ENCODE results near the gene LRIG1.

DNA sequence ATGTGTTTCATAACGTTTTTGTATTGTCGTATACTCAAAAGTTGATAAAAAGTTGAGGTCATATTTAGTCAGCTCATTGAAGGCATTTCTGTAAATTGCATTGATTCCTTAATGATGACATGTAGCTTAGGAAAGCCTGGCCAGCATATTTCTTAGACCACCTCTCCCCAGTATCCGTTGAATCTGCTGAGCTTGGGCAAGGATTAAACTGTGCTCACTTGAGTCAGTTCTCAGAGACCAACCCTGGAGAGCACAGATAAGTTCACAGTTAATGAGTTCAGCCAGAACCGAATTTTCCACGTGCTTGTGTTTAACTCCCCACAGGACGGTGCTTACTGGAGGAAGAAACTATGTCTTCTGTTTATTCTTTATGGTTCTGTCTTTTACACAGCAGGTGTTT, 147.3 kb downstream of the LRIG1 start:
- TF ChIP-seq, protein P1, sequence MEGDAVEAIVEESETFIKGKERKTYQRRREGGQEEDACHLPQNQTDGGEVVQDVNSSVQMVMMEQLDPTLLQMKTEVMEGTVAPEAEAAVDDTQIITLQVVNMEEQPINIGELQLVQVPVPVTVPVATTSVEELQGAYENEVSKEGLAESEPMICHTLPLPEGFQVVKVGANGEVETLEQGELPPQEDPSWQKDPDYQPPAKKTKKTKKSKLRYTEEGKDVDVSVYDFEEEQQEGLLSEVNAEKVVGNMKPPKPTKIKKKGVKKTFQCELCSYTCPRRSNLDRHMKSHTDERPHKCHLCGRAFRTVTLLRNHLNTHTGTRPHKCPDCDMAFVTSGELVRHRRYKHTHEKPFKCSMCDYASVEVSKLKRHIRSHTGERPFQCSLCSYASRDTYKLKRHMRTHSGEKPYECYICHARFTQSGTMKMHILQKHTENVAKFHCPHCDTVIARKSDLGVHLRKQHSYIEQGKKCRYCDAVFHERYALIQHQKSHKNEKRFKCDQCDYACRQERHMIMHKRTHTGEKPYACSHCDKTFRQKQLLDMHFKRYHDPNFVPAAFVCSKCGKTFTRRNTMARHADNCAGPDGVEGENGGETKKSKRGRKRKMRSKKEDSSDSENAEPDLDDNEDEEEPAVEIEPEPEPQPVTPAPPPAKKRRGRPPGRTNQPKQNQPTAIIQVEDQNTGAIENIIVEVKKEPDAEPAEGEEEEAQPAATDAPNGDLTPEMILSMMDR (conservative IDR thresholded peaks at IDR 0.05 in 1 of 2, IDR thresholded peaks at IDR 0.05 in 1 of 2; ENCODE audit: low read depth in 1 of 2, low read length in 2 of 2): no peak
- TF ChIP-seq EZH2 (IDR thresholded peaks at IDR 0.05; ENCODE audit: low read length, missing control alignments): no peak
